EH (cell line): ENCODE data around the gene RICTOR.

Source experiments
- DNase-seq: peaks from one replicate; pipeline ENCODE4 v3.0.0-alpha.2; 2015; ENCODE audit warnings: low read depth

Gene RICTOR

GRCh38 chr5:39074017-39074814 lies at the start of gene RICTOR:
TSS of gene RICTOR (minus strand) at chr5:39074399. CDS start at chr5:39074377, 22 bp downstream.
- peak; percentile 89 for DNase-seq

DNA sequence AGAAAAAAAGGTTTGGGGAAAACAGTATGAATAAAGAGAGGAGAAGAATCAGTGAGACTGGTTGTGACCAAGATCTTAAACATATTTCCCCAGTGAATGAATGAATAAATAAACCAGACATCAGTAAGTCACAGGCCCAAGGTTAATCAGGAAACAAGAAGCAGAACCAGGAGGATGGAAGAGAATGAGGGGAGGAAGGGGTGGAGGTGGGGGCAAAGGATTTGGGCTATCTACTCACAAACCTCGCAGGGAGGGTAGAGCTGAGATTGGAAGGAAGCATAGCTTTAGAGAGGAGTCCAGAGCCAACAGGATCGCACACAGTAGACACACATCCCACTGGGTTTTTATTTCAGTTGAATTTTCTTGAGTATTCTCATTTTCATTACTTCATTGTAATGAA lies 47.7 kb upstream of the RICTOR start:
- no peak for DNase-seq

DNA sequence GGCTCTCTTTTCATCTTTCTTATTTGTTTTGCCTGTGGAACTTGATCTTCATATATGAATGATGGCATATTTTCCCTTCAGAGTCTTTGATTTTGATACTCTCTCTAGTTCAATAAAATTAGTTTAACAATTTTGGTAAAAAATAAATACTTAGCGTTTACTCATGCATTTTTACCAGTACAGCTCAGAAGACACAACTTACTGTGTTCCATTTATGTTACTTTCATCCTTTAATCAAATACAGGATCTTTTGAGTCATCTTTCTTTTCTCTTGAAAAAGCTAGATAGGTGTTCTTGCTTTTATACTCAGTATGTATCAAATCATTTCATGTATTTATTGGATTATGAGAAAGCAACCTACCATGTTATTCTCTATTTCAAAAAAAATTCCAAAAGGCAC lies 47.1 kb upstream of the RICTOR start:
- peak; percentile 33 for DNase-seq

GRCh38 chr5:39120052-39120420 lies 45.8 kb upstream of the RICTOR start:
- no peak for DNase-seq

DNA sequence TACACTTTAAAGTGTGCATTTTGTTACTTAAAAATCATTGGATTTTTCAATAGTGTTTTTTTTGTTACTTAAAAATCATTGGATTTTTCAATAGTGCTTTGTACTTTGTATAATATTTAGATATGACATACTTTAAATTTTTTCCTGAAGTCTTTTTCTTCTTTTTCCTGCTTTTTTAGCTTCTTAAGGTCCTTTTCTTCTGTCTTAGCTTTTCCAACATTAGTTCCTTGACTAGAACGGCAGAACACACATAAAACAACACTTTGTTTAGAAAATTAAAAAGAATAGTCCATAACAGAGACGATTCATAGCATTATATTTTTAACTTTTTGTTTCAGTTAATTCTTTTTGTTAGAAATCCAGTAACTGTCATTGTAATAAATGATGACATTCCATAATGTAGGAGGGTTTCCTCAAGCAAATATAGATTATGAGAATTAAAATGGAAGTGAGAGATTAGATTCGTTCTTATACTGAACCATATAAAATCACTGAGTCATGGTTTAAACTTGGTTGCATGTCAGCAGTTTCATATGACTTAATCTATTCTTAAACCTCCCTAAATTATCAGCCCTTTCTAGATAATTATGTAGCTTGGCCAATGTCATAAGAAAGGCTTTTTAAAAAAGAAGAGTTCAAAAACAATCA lies 45.3 kb upstream of the RICTOR start:
- DNase-seq = peak; percentile 40

GRCh38 chr5:39118638-39119037 lies 44.4 kb upstream of the RICTOR start:
- no peak for DNase-seq

GRCh38 chr5:39117401-39117800 lies 43.2 kb upstream of the RICTOR start:
- DNase-seq = peak; percentile 79

DNA sequence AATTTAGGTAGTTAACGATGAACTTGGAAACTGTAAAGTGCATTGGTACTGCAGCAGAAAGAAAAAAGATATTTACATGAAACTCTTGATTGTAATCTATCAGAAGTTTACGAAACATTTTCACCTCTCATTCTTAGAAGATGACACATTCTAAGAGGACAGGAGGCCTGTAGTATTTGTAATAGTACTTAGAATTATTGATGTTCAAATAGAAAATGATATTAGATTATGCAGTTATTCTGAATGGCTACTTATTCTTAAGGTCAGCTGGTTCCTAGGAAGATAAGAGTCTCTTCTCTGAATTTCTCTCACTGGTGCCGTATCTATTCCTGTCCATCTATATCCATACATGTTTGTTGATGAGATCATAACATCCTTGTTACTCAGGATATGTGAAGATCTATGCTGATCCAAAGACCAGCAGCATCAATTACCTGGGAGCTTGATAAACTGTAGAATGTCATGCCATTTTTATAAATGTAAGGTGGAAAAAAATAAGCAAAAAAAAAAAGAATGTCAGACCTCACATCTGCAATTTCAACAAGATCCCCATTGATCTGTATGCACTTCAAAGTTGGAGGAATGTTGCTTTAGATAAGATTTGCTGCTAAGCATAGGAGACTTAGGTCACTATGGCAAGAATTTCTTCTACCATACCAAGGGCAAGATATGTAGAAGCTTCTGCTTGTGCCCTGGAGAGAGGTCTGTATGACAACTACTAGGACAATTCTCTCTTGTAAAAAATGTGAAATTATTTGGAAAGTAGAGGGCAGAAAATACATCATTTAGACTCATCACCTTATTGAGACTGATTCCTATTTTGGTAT lies 42.4 kb upstream of the RICTOR start:
- no peak for DNase-seq

GRCh38 chr5:39115644-39116343 lies 41.6 kb upstream of the RICTOR start:
- no peak for DNase-seq

DNA sequence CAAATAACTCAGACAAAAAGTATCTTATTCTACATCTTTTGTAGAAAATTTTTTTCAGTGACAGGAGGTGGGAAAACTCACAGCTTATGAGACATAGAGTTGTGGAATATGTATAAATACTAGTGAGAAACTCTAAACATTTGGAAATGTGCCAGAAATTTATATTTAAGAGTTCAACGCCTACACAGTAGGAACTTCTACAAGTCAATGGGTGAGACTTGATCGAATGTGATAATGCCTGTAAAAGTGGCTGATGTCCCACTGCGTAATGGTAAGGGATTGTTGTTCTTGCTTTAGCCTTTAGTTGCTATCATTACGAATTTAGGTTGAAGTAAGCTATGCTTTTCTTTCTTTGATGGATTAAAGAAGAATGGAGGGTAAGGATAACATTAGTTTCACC lies 40.0 kb upstream of the RICTOR start:
- DNase-seq = no peak

- no peak for DNase-seq
Observed at GRCh38 chr5:39113354-39113953, 39.3 kb upstream of the RICTOR start.

DNA sequence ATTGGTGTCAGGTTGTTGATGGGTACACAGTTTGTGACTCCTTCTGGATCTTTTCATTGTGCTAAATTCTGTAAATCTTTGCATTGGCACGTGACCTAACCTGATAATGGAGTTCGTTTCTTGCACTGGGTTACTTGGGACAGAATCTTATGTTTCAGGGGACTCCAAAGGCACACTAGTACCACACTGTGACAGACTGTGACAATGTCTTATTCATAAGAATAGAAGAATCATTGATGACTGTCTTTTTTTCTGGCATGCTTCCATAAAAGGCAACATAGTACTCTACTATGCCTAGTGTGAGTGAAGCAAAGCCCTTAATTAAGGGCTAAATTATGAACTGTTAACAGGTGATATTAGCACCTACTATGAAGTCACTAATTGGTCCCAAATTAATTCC lies 35.4 kb upstream of the RICTOR start:
- no peak for DNase-seq

DNA sequence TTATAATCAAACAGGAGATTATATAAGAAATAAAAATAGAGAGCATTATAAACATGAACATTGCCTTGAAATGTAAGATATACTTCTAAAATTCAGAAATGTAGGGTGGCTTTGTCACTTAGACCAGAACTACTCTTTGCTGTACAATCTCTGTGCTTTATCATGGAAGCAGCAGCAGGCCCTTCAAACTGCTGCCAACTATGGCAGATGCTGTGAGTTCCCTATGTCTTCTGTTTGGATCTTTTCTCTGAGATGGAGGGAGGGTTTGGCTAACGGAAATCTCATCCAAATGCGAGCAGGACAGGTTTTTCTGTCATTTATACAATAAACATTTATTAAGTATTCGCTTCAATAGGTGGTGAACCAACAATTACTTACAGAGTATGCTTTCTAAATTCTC lies 34.8 kb upstream of the RICTOR start:
- DNase-seq = no peak

DNA sequence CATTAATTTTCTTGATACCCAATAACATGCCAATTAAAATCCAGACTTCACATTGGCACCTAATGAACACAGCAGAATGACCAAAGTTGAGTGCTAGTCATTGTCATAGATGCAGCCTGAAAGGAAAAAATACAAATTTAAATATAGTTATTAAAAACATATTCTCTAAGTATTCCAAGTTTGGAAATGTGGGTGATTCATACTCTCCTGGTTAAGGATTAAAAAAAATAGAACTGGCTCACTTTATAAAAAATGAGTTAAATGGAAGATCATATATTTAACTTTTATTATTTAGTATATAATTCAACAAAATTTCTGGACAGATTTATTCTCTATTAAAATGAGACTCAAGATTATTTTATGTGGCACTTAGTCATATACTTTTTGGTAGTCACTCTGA lies 33.2 kb upstream of the RICTOR start:
- no peak for DNase-seq

GRCh38 chr5:39106322-39106721 lies 32.1 kb upstream of the RICTOR start:
- peak; percentile 22 for DNase-seq

DNA sequence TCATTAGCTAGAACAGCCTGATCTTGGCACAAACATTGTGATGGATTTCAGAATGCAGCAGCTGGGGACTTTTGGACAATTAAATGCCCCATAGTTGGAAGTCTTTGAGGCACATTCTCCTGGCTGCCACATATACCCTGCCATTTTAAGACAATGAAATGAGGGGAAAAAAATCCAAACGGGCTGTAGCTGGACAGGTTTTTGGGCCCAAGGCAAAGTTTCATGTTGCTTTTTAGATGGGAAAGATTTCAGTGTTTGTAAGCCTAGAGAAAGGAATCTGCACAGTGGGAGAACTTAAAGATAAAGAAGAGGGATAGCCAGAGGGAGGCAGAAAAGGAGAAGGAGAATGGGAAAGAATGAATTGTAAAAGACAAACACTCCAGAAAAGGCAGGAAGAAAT lies 30.0 kb upstream of the RICTOR start:
- no peak for DNase-seq

DNA sequence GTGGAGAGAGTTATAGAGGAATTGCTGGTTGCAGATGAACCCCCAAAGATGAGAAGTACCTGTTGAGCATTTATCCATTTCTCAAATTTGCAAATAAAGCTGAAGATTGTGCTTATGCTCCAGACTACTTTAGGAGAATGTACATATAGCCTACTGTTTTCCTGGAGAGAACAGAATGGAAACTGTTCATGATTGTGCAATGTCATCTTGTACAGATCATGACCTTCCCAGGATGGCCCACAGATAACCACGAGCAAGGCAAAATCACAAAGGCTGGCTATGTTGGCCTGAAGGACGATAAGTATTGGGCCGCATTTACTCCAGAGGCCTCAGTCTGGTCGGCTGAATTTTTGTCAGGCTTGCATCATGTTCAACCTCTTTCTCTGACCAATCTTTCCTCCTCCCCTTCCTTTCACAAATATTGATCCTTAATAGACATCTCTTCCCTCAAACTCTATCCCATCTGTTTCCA lies 28.5 kb upstream of the RICTOR start:
- DNase-seq = peak; percentile 42

- DNase-seq = peak; percentile 98
Observed at GRCh38 chr5:39100851-39101396, 26.7 kb upstream of the RICTOR start.

DNA sequence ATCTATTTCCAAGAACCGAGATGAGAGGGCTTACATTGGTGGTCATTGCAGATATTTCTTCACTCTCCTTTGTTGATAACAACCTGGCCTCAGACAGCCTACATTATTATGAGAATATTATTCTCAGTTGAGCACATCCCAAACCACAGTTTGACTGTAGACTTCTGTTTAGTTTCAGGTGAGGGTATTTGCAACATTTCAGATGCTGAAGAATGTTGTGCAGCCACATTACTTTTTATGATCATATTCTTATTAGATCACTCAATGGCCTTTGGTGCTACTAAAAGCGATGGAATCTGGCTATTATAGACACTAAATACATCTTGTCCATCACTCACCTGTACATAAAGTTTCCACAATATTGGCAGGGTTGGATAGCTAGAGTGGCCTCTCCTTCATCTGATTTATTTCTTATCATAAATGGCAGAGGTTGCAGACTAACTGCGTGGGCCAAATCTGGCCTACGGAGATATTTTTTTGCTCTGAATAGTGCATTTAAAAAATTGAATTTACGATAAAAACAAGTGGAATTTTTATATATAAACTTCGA lies 26.2 kb upstream of the RICTOR start:
- no peak for DNase-seq

GRCh38 chr5:39099831-39100230 lies 25.6 kb upstream of the RICTOR start:
- no peak for DNase-seq

- DNase-seq = peak; percentile 47
Observed at GRCh38 chr5:39093352-39093751, 19.2 kb upstream of the RICTOR start.
